CD4-positive, alpha-beta T cell (primary cell): ENCODE measurements around the gene CDH4. TPM values are rescaled to one million over a fixed set of nuclear protein-coding genes. Genes with fewer than 3 reads are reported as not detected.

ENCODE experiments used
- ATAC-seq: fragments of 200-7000 bp; cut with Tn5 transposase; one replicate; pipeline ENCODE4 v1.10.0; 2022; ENCODE audit warnings: mild to moderate bottlenecking; ENCODE audit not compliant: poor library complexity
- CTCF ChIA-PET: fragments of 350-600 bp; sonication (Branson Sonifier 250); formaldehyde crosslinking; loops from one replicate; lab custom pipeline; 2021; ENCODE audit warnings: antibody characterized with exemption, inconsistent platforms; lab: Charles Lee
- POLR2A ChIA-PET: fragments of 350-600 bp; sonication (Branson Sonifier 250); formaldehyde crosslinking; loops from one replicate; lab custom pipeline; 2021; ENCODE audit warnings: antibody characterized with exemption, inconsistent platforms; lab: Charles Lee
- DNase-seq, 14 experiments: peaks; one replicate each; pipeline ENCODE4 v3.0.0-alpha.2; 2013 to 2020; ENCODE audit warnings: mixed read lengths in 2 of 14
- H3K27ac ChIP-seq, 2 donors: one replicate each; pipeline versions ENCODE4 v1.5.1 to v1.7.0; 2013; ENCODE audit warnings: low read length in 2 of 2, low read depth in 1 of 2, mild to moderate bottlenecking in 1 of 2
- H3K27me3 ChIP-seq, 2 experiments: 1 replicate in 1 of 2; 2 replicates in 1 of 2; pipeline versions ENCODE4 v1.6.1 to v1.7.0; 2013; ENCODE audit warnings: low read length in 2 of 2, control low read depth in 1 of 2, mild to moderate bottlenecking in 1 of 2, moderate library complexity in 1 of 2; ENCODE audit not compliant: insufficient read depth in 2 of 2, control insufficient read depth in 1 of 2
- H3K36me3 ChIP-seq: one replicate; pipeline ENCODE4 v1.6.1; 2013; ENCODE audit warnings: low read length, control low read depth; ENCODE audit not compliant: insufficient read depth
- H3K4me1 ChIP-seq: one replicate; pipeline ENCODE4 v1.6.1; 2013; ENCODE audit warnings: low read length, control low read depth; ENCODE audit not compliant: insufficient read depth
- H3K4me3 ChIP-seq: one replicate; pipeline ENCODE4 v1.5.1; 2013; ENCODE audit warnings: mild to moderate bottlenecking, low read length, moderate library complexity
- H3K9me3 ChIP-seq, 2 experiments: 1 replicate in 1 of 2; 2 replicates in 1 of 2; pipeline versions ENCODE4 v1.6.1 to v1.7.0; 2013; ENCODE audit warnings: low read length in 2 of 2, mild to moderate bottlenecking in 2 of 2, control low read depth in 1 of 2, moderate library complexity in 1 of 2; ENCODE audit not compliant: control insufficient read depth in 1 of 2, insufficient read depth in 1 of 2
- H3K27ac Mint-ChIP-seq: one replicate; pipeline ENCODE4 v1.8.0; 2020; ENCODE audit warnings: mixed read lengths
- H3K27me3 Mint-ChIP-seq: one replicate; pipeline ENCODE4 v1.8.0; 2021; ENCODE audit warnings: mixed read lengths
- H3K36me3 Mint-ChIP-seq: one replicate; pipeline ENCODE4 v1.8.0; 2021; ENCODE audit warnings: low read depth, mixed read lengths
- H3K4me1 Mint-ChIP-seq: one replicate; pipeline ENCODE4 v1.8.0; 2021; ENCODE audit warnings: low read depth, mixed read lengths
- H3K4me3 Mint-ChIP-seq: one replicate; pipeline ENCODE4 v1.8.0; 2020; ENCODE audit warnings: mild to moderate bottlenecking, mixed read lengths
- H3K9me3 Mint-ChIP-seq: one replicate; pipeline ENCODE4 v1.8.0; 2020; ENCODE audit warnings: mixed read lengths
- intact Hi-C, 2 experiments: fragments of 100-400 bp; cut with DNase I in 1 of 2; cut with micrococcal nuclease in 1 of 2; formaldehyde crosslinking; loops; one replicate each; pipeline versions ENCODE4 v1.15.1 to v1.9.0; 2023 to 2025; cut with DNase I, micrococcal nuclease
- total RNA-seq, 174 experiments: library from RNA in 2 of 174; stranded (reverse) in 2 of 174; gene quantifications; one replicate each; pipeline ENCODE4 v1.2.3 and lab custom pipeline; 2021 to 2026
- TF ChIP-seq, protein P1 (sequence below): fragments of 200-600 bp; IDR thresholded peaks from one replicate; pipeline ENCODE4 v1.8.0; 2022; ENCODE audit warnings: antibody characterized with exemption, mild to moderate bottlenecking

The CDH4 gene
- total RNA-seq, 2 experiments from 2014 or later, result 0.11 TPM

DNA sequence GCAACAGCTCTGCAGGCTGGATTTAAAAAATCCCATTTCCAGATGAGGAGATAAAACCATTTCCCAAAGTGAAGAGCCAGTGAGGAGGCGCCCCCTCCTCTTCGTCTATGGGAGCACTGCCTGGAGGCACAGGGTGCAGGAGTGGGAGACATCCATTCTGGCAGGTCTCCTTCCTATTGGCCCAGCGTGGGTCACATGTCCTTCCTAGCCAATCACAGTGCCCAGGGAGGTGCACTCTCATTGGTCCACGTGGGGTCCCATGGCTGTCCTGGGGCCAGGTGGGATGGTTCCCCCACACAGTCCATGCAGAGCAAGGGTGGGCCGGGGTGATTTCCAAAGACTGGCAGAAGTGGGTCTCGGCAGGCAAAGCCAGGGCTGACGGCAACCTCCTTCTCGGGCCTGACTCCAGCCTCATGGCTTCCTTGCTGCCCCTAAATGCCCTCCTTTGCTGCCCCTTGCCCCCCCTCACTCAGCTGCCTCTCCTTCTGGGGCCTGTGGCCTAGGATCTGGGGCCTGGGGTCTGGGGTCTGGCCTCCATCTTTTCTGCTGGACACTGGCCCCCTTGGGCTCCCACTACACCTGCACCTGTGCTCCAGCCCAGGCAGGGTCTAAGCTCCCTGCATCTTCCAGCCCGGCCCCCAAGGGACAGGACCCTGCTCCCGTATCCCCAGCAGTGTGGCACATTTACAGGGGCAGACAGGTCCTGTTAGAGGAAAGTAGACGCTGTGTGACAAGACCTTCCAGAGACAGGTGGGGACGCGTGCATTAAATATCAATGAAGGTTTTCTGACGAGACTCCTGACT is 581.9 kb downstream of the CDH4 start:
- H3K9me3 ChIP-seq, result peaks cover 0 to 18% of the 10 kb centered on the region in 2 experiments
- ChIA-PET CTCF (no interaction called here), POLR2A (no interaction called here)
- intact Hi-C loops, result no loop called here
- no peak for ATAC-seq
- H3K27ac ChIP-seq, result no peak overlapping the region
- no peaks in the 10 kb centered on the region for H3K36me3 Mint-ChIP-seq
- H3K27ac Mint-ChIP-seq, result no peak overlapping the region
- no peak for DNase-seq
- no peaks in the 10 kb centered on the region for H3K9me3 Mint-ChIP-seq
- H3K27me3 Mint-ChIP-seq, result no peaks in the 10 kb centered on the region
- H3K36me3 ChIP-seq, result no peaks in the 10 kb centered on the region
- H3K4me1 ChIP-seq, result no peaks in the 10 kb centered on the region
- no peak overlapping the region for H3K4me3 ChIP-seq
- H3K4me1 Mint-ChIP-seq, result no peaks in the 10 kb centered on the region
- no peaks in the 10 kb centered on the region for H3K27me3 ChIP-seq
- TF ChIP-seq, protein P1, sequence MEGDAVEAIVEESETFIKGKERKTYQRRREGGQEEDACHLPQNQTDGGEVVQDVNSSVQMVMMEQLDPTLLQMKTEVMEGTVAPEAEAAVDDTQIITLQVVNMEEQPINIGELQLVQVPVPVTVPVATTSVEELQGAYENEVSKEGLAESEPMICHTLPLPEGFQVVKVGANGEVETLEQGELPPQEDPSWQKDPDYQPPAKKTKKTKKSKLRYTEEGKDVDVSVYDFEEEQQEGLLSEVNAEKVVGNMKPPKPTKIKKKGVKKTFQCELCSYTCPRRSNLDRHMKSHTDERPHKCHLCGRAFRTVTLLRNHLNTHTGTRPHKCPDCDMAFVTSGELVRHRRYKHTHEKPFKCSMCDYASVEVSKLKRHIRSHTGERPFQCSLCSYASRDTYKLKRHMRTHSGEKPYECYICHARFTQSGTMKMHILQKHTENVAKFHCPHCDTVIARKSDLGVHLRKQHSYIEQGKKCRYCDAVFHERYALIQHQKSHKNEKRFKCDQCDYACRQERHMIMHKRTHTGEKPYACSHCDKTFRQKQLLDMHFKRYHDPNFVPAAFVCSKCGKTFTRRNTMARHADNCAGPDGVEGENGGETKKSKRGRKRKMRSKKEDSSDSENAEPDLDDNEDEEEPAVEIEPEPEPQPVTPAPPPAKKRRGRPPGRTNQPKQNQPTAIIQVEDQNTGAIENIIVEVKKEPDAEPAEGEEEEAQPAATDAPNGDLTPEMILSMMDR, result no peak
- no peak overlapping the region for H3K4me3 Mint-ChIP-seq

DNA sequence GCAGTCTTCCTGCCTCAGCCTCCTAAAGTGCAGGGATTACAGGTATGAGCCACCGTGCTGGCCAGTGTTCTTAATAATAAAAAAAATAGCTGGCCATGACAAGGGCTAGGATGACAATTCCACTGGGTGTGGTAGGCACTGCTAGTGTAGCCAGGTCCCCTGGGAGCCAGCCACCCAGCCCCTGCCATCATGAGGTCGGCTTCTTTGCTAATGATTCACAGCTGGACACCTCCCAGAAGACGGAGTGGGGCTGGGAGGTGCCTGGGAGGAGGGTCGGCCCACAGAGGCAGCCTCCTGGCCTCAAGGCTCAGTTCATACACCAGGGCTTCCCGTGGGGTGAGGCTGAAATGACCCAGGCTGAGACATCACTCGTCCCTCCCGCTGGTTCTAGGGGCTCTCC is 583.2 kb downstream of the CDH4 start:
- H3K36me3 ChIP-seq, result no peaks in the 10 kb centered on the region
- H3K4me3 ChIP-seq, result no peak overlapping the region
- Mint-ChIP-seq H3K4me3 (no peak overlapping the region), H3K9me3 (no peaks in the 10 kb centered on the region), H3K4me1 (no peaks in the 10 kb centered on the region), H3K36me3 (no peaks in the 10 kb centered on the region), H3K27ac (no peak overlapping the region), H3K27me3 (no peaks in the 10 kb centered on the region)
- no peak overlapping the region for H3K27ac ChIP-seq
- ChIA-PET CTCF (no interaction called here), POLR2A (no interaction called here)
- H3K4me1 ChIP-seq, result no peaks in the 10 kb centered on the region
- H3K27me3 ChIP-seq, result no peaks in the 10 kb centered on the region
- peaks cover 0 to 11% of the 10 kb centered on the region in 2 experiments for H3K9me3 ChIP-seq
- ATAC-seq, result no peak
- DNase-seq, result no peak
- intact Hi-C loops, result no loop called here
- TF ChIP-seq, protein P1, result no peak

DNA sequence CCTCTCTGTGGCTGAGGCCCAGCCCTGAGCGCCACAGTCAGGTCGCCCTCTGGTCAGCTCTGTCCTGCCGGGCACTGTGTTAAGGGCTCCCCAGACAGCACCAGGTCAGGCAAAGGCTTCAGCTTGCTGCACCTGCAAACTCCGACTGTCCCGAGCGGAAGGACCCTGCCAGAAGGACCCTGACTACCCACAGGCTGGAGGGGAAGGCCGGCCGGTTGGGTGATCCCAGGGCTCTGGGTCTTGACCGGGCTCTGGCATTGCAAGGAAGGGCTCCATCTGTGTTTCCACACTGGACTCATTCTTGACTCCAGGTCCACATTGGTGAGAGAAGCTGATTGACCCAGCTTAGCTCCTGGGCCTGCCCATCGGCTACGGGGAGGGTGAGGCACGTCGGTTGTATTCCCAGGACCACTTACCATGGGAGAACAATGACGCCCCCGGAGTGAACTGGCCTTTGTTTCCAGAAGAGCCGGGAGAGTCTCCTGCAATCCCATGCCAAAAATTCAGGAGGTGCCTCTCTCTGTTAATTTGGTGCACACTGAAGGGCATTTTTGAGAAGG is 583.8 kb downstream of the CDH4 start:
- ATAC-seq, result no peak
- intact Hi-C loops, result no loop called here
- Mint-ChIP-seq H3K9me3 (no peaks in the 10 kb centered on the region), H3K36me3 (no peaks in the 10 kb centered on the region), H3K27me3 (no peaks in the 10 kb centered on the region), H3K4me1 (no peaks in the 10 kb centered on the region), H3K27ac (no peak overlapping the region), H3K4me3 (no peak overlapping the region)
- Histone ChIP-seq H3K27ac (no peak overlapping the region), H3K27me3 (no peaks in the 10 kb centered on the region), H3K36me3 (no peaks in the 10 kb centered on the region), H3K4me1 (no peaks in the 10 kb centered on the region), H3K4me3 (no peak overlapping the region), H3K9me3 (peaks cover 0 to 10% of the 10 kb centered on the region in 2 experiments)
- ChIA-PET POLR2A (no interaction called here), CTCF (no interaction called here)
- DNase-seq, result no peak
- TF ChIP-seq, protein P1, result no peak
